Mucosa of rectum (tissue), 2 donors: Measurements from ENCODE around the gene PDZD8.

Experiments
- H3K27ac ChIP-seq, 2 donors: one replicate each; pipeline ENCODE4 v1.7.0; 2013; ENCODE audit warnings: inconsistent platforms in 2 of 2, low read depth in 2 of 2, low read length in 2 of 2
- H3K27me3 ChIP-seq, 2 donors: one replicate each; pipeline ENCODE4 v1.7.0; 2013; ENCODE audit warnings: low read length in 2 of 2; ENCODE audit not compliant: control insufficient read depth in 2 of 2, insufficient read depth in 2 of 2
- H3K36me3 ChIP-seq, 2 donors: one replicate each; pipeline ENCODE4 v1.7.0; 2013; ENCODE audit warnings: low read length in 2 of 2; ENCODE audit not compliant: control insufficient read depth in 2 of 2, insufficient read depth in 2 of 2
- H3K4me1 ChIP-seq, 2 donors: one replicate each; pipeline ENCODE4 v1.7.0; 2013; ENCODE audit warnings: low read length in 2 of 2, mild to moderate bottlenecking in 1 of 2; ENCODE audit not compliant: control insufficient read depth in 2 of 2, insufficient read depth in 2 of 2
- H3K4me3 ChIP-seq, 2 donors: one replicate each; pipeline ENCODE4 v1.7.0; 2013; ENCODE audit warnings: low read length in 2 of 2
- H3K9ac ChIP-seq, 2 donors: one replicate each; pipeline ENCODE4 v1.7.0; 2013; ENCODE audit warnings: low read length in 2 of 2, low read depth in 1 of 2, mild to moderate bottlenecking in 1 of 2
- H3K9me3 ChIP-seq, 2 donors: one replicate each; pipeline ENCODE4 v1.7.0; 2013; ENCODE audit warnings: low read length in 2 of 2; ENCODE audit not compliant: control insufficient read depth in 2 of 2
- donor health status: healthy.
- donor health status: Normal muscosa, but diverticular disease.

Gene PDZD8

GRCh38 chr10:117350909-117351308 is 24.3 kb downstream of the PDZD8 start:
- no peaks in the 10 kb centered on the region for H3K27me3 ChIP-seq
- no peak overlapping the region for H3K27ac ChIP-seq
- H3K36me3 ChIP-seq: no peaks in the 10 kb centered on the region
- peaks cover 11 to 35% of the 10 kb centered on the region in 2 donors for H3K4me1 ChIP-seq
- no peak overlapping the region for H3K4me3 ChIP-seq
- H3K9me3 ChIP-seq: no peaks in the 10 kb centered on the region
- no peak overlapping the region for H3K9ac ChIP-seq

DNA sequence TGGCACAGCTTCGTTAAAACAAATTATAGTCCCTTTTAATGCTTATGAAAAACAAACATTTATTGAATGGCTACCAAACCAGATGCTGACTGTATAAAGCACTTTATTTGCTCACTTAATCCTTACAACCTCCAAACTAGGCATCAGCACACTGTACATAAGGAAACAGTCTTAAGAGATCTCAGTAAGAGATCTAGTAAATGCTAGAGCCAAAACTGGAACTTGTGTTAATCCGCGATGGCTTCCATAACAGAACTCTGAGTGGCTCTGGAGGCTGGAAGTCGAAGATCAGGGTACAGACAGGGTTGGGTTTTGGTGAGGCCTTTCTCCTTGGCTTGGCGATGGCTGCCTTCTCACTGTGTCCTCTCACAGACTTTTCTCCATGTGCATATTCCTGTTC is 27.0 kb downstream of the PDZD8 start:
- no peak overlapping the region for H3K9ac ChIP-seq
- H3K27ac ChIP-seq: peak overlapping the region; percentile 35 to 54
- H3K4me1 ChIP-seq: peaks cover 15 to 31% of the 10 kb centered on the region in 2 donors

GRCh38 chr10:117346574-117346973 is 28.7 kb downstream of the PDZD8 start:
- peaks cover 20 to 29% of the 10 kb centered on the region in 2 donors for H3K4me1 ChIP-seq

More for the DNA sequence above, 27.0 kb downstream of the PDZD8 start:
- Histone ChIP-seq H3K27me3 (no peaks in the 10 kb centered on the region), H3K36me3 (no peaks in the 10 kb centered on the region), H3K4me3 (no peak overlapping the region), H3K9me3 (no peaks in the 10 kb centered on the region)

GRCh38 chr10:117345143-117345542 is 30.1 kb downstream of the PDZD8 start:
- peak overlapping the region in 1 of 2 donors; percentile 26 for H3K4me3 ChIP-seq
- H3K9me3 ChIP-seq: no peaks in the 10 kb centered on the region
- H3K9ac ChIP-seq: no peak overlapping the region
- peaks cover 0 to 3% of the 10 kb centered on the region in 2 donors for H3K36me3 ChIP-seq
- H3K4me1 ChIP-seq: peaks cover 20 to 29% of the 10 kb centered on the region in 2 donors
- H3K27ac ChIP-seq: peak overlapping the region in 1 of 2 donors; percentile 28
- H3K27me3 ChIP-seq: no peaks in the 10 kb centered on the region

More at GRCh38 chr10:117346574-117346973, 28.7 kb downstream of the PDZD8 start:
- no peaks in the 10 kb centered on the region for H3K9me3 ChIP-seq
- H3K27me3 ChIP-seq: no peaks in the 10 kb centered on the region
- no peak overlapping the region for H3K4me3 ChIP-seq
- no peak overlapping the region for H3K27ac ChIP-seq
- no peak overlapping the region for H3K9ac ChIP-seq
- H3K36me3 ChIP-seq: no peaks in the 10 kb centered on the region

DNA sequence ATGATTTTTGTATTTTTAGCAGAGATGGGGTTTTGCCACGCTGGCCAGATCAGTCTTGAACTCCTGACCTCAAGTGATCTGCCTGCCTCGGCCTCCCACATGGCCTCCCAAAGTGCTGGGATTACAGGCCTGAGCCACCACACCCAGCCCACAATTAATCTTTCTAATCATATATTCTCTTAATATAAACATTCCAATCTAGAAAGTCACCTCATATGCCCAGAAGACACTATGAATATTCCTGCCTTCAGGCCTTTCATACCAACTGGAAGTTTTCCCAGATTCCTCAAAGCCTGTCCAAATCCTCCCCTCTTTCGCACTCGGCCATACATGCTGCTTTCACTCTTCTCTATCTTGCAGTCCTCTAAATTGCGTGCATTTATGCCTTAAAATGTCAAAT is 32.6 kb downstream of the PDZD8 start:
- Histone ChIP-seq H3K36me3 (peaks cover 0 to 5% of the 10 kb centered on the region in 2 donors), H3K27me3 (no peaks in the 10 kb centered on the region), H3K9me3 (no peaks in the 10 kb centered on the region), H3K4me1 (peaks cover 11 to 18% of the 10 kb centered on the region in 2 donors), H3K4me3 (no peak overlapping the region), H3K9ac (no peak overlapping the region), H3K27ac (no peak overlapping the region)

- H3K27ac ChIP-seq: no peak overlapping the region
- peaks cover 9 to 10% of the 10 kb centered on the region in 2 donors for H3K4me1 ChIP-seq
- no peak overlapping the region for H3K9ac ChIP-seq
- peaks cover 4 to 7% of the 10 kb centered on the region in 2 donors for H3K36me3 ChIP-seq
- no peaks in the 10 kb centered on the region for H3K9me3 ChIP-seq
- H3K4me3 ChIP-seq: no peak overlapping the region
- no peaks in the 10 kb centered on the region for H3K27me3 ChIP-seq
These were observed 34.2 kb downstream of the PDZD8 start for GRCh38 chr10:117341061-117341460.

DNA sequence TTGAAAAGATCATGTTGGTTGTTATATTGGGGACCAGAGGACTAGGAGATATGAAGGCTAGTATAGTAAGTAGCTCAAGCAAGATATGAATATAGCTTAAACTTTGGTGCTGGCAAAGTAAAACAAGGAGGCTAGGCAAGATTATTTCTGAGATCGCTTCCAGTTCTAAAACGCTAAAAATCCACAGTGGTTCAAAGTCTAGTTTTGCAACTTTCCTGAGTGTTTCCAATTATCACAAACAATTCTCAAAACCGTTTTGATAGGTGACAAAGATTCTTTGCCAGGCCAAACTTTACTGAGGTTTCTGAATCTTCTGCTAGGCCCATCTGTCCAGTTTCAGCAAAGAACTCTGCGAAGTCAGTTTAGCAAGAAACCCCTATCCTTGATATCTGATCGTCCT is 35.3 kb downstream of the PDZD8 start:
- H3K36me3 ChIP-seq: peaks cover 5 to 7% of the 10 kb centered on the region in 2 donors
- H3K4me3 ChIP-seq: no peak overlapping the region
- H3K27me3 ChIP-seq: no peaks in the 10 kb centered on the region
- no peak overlapping the region for H3K27ac ChIP-seq
- no peaks in the 10 kb centered on the region for H3K9me3 ChIP-seq
- peaks cover 5 to 9% of the 10 kb centered on the region in 2 donors for H3K4me1 ChIP-seq
- no peak overlapping the region for H3K9ac ChIP-seq

GRCh38 chr10:117339578-117339977 is 35.7 kb downstream of the PDZD8 start:
- H3K9me3 ChIP-seq: no peaks in the 10 kb centered on the region
- H3K9ac ChIP-seq: no peak overlapping the region
- peaks cover under 1 to 6% of the 10 kb centered on the region in 2 donors for H3K4me1 ChIP-seq
- no peak overlapping the region for H3K27ac ChIP-seq
- H3K27me3 ChIP-seq: no peaks in the 10 kb centered on the region
- H3K4me3 ChIP-seq: no peak overlapping the region
- H3K36me3 ChIP-seq: peaks cover 5 to 7% of the 10 kb centered on the region in 2 donors

DNA sequence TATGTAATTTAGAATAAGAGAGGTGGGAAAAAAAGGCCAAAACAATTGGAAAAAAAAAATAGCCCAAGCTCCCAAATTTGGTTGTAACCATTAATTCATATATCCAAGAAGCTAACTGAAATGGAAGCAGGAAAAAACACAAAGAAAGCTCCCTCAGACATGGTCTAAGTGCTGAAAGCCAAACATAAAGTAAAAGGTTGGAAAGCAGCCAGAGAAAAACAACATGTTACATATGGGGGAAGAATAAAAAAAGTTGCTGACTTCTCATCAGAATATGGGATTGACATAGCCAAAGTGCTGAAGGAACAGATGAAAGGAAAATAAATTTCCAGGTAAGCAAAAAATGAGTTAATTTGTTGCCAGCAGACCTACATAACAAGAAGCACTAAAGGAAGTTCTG is 40.3 kb downstream of the PDZD8 start:
- no peak overlapping the region for H3K27ac ChIP-seq
- no peaks in the 10 kb centered on the region for H3K9me3 ChIP-seq
- H3K27me3 ChIP-seq: no peaks in the 10 kb centered on the region
- H3K4me3 ChIP-seq: no peak overlapping the region
- no peaks in the 10 kb centered on the region for H3K4me1 ChIP-seq
- peaks cover 5 to 7% of the 10 kb centered on the region in 2 donors for H3K36me3 ChIP-seq
- no peak overlapping the region for H3K9ac ChIP-seq

DNA sequence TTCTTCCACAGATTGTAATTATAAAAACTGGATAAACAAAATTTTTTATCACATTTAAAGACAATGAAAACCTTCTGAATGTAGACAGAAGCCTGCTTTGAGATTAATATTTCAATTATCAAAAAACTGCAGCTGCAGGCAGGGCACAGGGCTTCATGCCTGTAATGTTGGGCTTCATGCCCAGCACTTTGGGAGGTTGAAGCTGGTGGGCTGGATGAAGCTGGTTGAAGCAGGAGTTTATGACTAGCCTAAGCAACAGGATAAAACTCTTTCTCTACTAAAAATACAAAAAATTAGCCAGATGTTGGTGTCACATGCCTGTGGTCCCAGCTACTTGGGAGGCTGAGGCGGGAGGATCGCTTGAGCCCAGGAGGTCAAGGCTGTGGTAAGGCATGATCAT is 41.2 kb downstream of the PDZD8 start:
- no peaks in the 10 kb centered on the region for H3K27me3 ChIP-seq
- H3K4me3 ChIP-seq: no peak overlapping the region
- H3K9ac ChIP-seq: no peak overlapping the region
- H3K9me3 ChIP-seq: no peaks in the 10 kb centered on the region
- no peaks in the 10 kb centered on the region for H3K4me1 ChIP-seq
- H3K36me3 ChIP-seq: peaks cover 4 to 5% of the 10 kb centered on the region in 2 donors
- no peak overlapping the region for H3K27ac ChIP-seq

DNA sequence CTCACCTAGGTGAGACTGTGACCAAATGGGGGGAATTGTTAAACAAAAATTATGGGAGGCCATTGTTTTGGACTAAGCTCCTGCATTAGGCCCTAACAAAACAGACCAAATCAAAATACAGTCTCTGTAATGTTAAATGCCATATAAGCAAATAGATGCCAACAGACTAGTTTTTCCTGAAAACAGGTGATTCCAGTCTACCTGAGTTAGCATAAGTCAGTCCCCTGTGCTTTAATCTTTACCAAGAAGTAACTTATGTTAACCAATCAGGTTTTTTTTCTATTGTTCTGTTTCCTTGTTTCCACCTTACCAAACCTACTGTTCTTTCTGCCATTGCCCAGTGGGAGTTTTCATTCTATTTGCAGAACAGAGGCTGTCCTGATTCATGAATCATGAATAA is 48.0 kb downstream of the PDZD8 start:
- H3K9me3 ChIP-seq: no peaks in the 10 kb centered on the region
- H3K27ac ChIP-seq: no peak overlapping the region
- no peaks in the 10 kb centered on the region for H3K36me3 ChIP-seq
- no peaks in the 10 kb centered on the region for H3K4me1 ChIP-seq
- H3K4me3 ChIP-seq: no peak overlapping the region
- H3K27me3 ChIP-seq: no peaks in the 10 kb centered on the region
- no peak overlapping the region for H3K9ac ChIP-seq
